Epithelial cell of esophagus (primary cell): Measurements from ENCODE around the gene COTL1.

Experiments used
- DNase-seq: peaks from one replicate; pipeline ENCODE4 v3.0.0; 2010; ENCODE audit warnings: low read depth
- H3K4me3 ChIP-seq: 2 replicates; pipeline ENCODE4 v1.5.1; 2011; ENCODE audit warnings: mild to moderate bottlenecking, low read length, control low read depth
- CTCF ChIP-seq: IDR thresholded peaks from 2 replicates; pipeline ENCODE4 v1.5.1; 2011; ENCODE audit warnings: low read depth, mild to moderate bottlenecking, low read length, control low read depth, inconsistent platforms; ENCODE audit not compliant: insufficient read depth; ENCODE audit errors: missing control alignments

COTL1 gene

GRCh38 chr16:84660973-84661372 lies 43.1 kb upstream of the COTL1 start:
- DNase-seq, result peak; percentile 12
- no peak for TF ChIP-seq CTCF
- H3K4me3 ChIP-seq, result no peak overlapping the region

GRCh38 chr16:84659656-84660300 lies 41.9 kb upstream of the COTL1 start:
- no peak for DNase-seq
- H3K4me3 ChIP-seq, result no peak overlapping the region
- TF ChIP-seq CTCF, result no peak

DNA sequence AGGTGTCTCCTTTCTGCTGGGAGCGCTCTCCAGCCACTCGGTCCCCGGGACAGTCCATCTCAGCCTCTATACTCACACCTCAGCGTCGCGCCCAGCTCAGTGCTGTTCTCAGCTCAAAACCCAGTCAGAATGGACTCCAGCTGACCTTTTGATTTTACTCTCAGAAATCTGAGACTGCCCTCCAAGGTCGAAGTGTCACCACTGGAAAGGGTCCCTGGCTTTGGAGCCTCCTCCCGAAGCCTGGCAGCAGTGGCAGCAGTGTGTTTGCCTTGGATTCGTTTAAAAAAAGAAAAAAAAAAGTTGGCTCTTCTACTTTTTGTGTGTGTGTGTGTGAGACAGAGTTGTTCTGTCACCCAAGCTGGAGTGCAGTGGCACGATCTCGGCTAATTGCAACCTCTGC lies 40.8 kb upstream of the COTL1 start:
- no peak for TF ChIP-seq CTCF
- no peak for DNase-seq
- H3K4me3 ChIP-seq, result no peak overlapping the region

GRCh38 chr16:84657229-84657837 lies 39.5 kb upstream of the COTL1 start:
- DNase-seq, result no peak
- TF ChIP-seq CTCF, result no peak
- no peak overlapping the region for H3K4me3 ChIP-seq

- H3K4me3 ChIP-seq, result no peak overlapping the region
- TF ChIP-seq CTCF, result no peak
- DNase-seq, result no peak
Measured at GRCh38 chr16:84656649-84657048, 38.8 kb upstream of the COTL1 start.

- no peak overlapping the region for H3K4me3 ChIP-seq
- DNase-seq, result no peak
- no peak for TF ChIP-seq CTCF
Measured at GRCh38 chr16:84654998-84655397, 37.1 kb upstream of the COTL1 start.

GRCh38 chr16:84654238-84654637 lies 36.4 kb upstream of the COTL1 start:
- no peak overlapping the region for H3K4me3 ChIP-seq
- no peak for DNase-seq
- no peak for TF ChIP-seq CTCF
